ENCODE measurements around the gene PTPN23. TPM values are rescaled to one million over a fixed set of nuclear protein-coding genes. Genes with fewer than 3 reads are reported as not detected.

PTPN23 gene, protein sequence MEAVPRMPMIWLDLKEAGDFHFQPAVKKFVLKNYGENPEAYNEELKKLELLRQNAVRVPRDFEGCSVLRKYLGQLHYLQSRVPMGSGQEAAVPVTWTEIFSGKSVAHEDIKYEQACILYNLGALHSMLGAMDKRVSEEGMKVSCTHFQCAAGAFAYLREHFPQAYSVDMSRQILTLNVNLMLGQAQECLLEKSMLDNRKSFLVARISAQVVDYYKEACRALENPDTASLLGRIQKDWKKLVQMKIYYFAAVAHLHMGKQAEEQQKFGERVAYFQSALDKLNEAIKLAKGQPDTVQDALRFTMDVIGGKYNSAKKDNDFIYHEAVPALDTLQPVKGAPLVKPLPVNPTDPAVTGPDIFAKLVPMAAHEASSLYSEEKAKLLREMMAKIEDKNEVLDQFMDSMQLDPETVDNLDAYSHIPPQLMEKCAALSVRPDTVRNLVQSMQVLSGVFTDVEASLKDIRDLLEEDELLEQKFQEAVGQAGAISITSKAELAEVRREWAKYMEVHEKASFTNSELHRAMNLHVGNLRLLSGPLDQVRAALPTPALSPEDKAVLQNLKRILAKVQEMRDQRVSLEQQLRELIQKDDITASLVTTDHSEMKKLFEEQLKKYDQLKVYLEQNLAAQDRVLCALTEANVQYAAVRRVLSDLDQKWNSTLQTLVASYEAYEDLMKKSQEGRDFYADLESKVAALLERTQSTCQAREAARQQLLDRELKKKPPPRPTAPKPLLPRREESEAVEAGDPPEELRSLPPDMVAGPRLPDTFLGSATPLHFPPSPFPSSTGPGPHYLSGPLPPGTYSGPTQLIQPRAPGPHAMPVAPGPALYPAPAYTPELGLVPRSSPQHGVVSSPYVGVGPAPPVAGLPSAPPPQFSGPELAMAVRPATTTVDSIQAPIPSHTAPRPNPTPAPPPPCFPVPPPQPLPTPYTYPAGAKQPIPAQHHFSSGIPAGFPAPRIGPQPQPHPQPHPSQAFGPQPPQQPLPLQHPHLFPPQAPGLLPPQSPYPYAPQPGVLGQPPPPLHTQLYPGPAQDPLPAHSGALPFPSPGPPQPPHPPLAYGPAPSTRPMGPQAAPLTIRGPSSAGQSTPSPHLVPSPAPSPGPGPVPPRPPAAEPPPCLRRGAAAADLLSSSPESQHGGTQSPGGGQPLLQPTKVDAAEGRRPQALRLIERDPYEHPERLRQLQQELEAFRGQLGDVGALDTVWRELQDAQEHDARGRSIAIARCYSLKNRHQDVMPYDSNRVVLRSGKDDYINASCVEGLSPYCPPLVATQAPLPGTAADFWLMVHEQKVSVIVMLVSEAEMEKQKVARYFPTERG (N-terminal part only)
- 10 to 100 TPM; 34.8 to 41.2 TPM for total RNA-seq

DNA sequence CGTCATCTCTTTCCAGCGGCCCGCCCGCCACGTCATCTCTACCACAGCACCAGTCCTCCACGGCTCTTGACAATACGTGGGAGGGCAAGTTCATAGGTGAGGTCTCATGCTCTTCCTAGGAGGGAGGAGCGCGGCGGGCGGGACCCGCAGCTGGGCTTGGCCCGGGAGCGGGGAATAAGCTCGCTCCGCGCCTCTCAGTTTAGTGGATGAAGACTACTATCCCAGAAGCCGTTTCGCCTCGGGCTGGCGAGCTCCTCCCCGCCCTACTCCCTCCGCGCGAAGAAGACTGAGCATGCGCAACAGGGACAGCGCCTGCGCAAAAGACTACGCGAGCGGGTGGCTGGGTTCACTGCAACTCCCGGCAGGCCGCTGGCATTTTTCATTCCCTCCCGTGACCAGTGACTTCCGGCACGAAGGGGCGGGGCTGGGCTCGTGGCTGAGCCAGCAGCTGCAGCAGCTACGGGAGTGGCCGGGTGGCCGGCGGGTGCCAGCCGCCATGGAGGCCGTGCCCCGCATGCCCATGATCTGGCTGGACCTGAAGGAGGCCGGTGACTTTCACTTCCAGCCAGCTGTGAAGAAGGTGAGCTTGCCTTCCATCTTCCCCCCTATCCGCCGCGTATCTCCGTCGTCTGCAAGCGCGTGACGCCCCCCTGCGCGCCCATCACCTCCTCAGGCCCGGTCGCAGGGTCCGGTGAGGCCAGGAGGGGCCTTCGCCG, at the start of gene PTPN23:
PTPN23 (plus strand) TSS at position 421 of the 716 bp plus-strand sequence; CDS start at position 497, 76 bp downstream.

Other genes with a start within 250 kb of the PTPN23 start
- 10 to 100 TPM; 45.5 to 45.6 TPM for gene SETD2, start 216.9 kb upstream of the PTPN23 start, total RNA-seq
- 1 to 10 TPM; 2.5 to 2.9 TPM for gene KIF9, start 98.2 kb upstream of the PTPN23 start, total RNA-seq
- gene KLHL18, start 98.1 kb upstream of the PTPN23 start, total RNA-seq, result 10 to 100 TPM; 17.4 to 19.4 TPM
- 10 to 100 TPM; 62.7 to 65.4 TPM for gene SCAP, start 94.9 kb downstream of the PTPN23 start, total RNA-seq
- 10 to 100 TPM; 39.5 to 40.5 TPM for gene ELP6, start 132.7 kb downstream of the PTPN23 start, total RNA-seq
- gene CSPG5, start 197.8 kb downstream of the PTPN23 start, total RNA-seq, result under 1 TPM; 0.58 to 0.63 TPM